SK-N-MC (cell line): ENCODE measurements around the gene IQCN.

Experiments
- DNase-seq: peaks from one replicate; pipeline ENCODE4 v3.0.0-alpha.2; 2011; ENCODE audit warnings: low read depth, low spot score
- H3K27ac ChIP-seq: fragments of 200-600 bp; sonication (generic); 2 replicates; pipeline ENCODE4 v1.5.1; 2016; ENCODE audit warnings: mixed run types
- H3K36me3 ChIP-seq: fragments of 200-600 bp; sonication (generic); 2 replicates; pipeline ENCODE4 v1.6.1; 2017; ENCODE audit warnings: antibody characterized with exemption, low read length, mixed read lengths; ENCODE audit not compliant: insufficient read depth
- H3K4me3 ChIP-seq: fragments of 200-600 bp; sonication (generic); 2 replicates; pipeline ENCODE4 v1.5.1; 2016
- H3K9ac ChIP-seq: fragments of 200-600 bp; sonication (generic); 2 replicates; pipeline ENCODE4 v1.8.0; 2017; ENCODE audit warnings: mixed run types, mixed read lengths; ENCODE audit not compliant: insufficient read length
- H3K9me3 ChIP-seq: fragments of 200-600 bp; sonication (generic); 2 replicates; pipeline ENCODE4 v1.6.1; 2017; ENCODE audit warnings: low read depth, mild to moderate bottlenecking, antibody characterized with exemption, low read length, moderate library complexity, mixed read lengths
- EZH2 ChIP-seq: fragments of 200-600 bp; sonication (generic); IDR thresholded peaks from one replicate; pipeline ENCODE4 v1.6.1; 2017; ENCODE audit warnings: antibody characterized with exemption
- FOXP2 ChIP-seq: optimal IDR thresholded peaks from 2 replicates; pipeline ENCODE3; 2011; ENCODE audit warnings: mild to moderate bottlenecking, moderate library complexity; ENCODE audit not compliant: insufficient read depth; ENCODE audit errors: extremely low read length, control extremely low read depth
- POLR2AphosphoS5 ChIP-seq: IDR thresholded peaks from 2 replicates; pipeline ENCODE4 v1.6.1; 2012; ENCODE audit warnings: mild to moderate bottlenecking, low read depth, low read length, borderline replicate concordance

Gene IQCN

GRCh38 chr19:18274219-18274780 lies at the start of gene IQCN:
Gene IQCN, minus strand, starts transcription at chr19:18274452. Its CDS starts 4,974 bp downstream, at chr19:18269478.
- TF ChIP-seq FOXP2 (no peak), EZH2 (no peak), POLR2AphosphoS5 (no peak)
- DNase-seq = no peak
- Histone ChIP-seq H3K9me3 (no peaks in the 10 kb centered on the region), H3K4me3 (no peak within 1 kb of the TSS), H3K27ac (no peak within 1 kb of the TSS), H3K9ac (no peak within 1 kb of the TSS), H3K36me3 (peaks cover 11% of the 10 kb centered on the region)

- Histone ChIP-seq H3K36me3 (no peaks in the 10 kb centered on the region; the same call in 1 of the 2 replicates), H3K9me3 (no peaks in the 10 kb centered on the region), H3K9ac (peak within 1 kb of the TSS; percentile 99), H3K4me3 (peak within 1 kb of the TSS; percentile 98), H3K27ac (peak within 1 kb of the TSS; percentile 94)
- DNase-seq = peak; percentile 83
- peak; percentile 87 for TF ChIP-seq POLR2AphosphoS5
- TF ChIP-seq FOXP2 = no peak
- no peak for TF ChIP-seq EZH2
These were observed 48.7 kb upstream of the IQCN start, which contains the start of gene LSM4 for GRCh38 chr19:18322759-18323460. Gene LSM4, minus strand, starts transcription at chr19:18323076. Its CDS starts 56 bp downstream, at chr19:18323020.

- H3K27ac ChIP-seq = peak overlapping the region; percentile 87
- peak overlapping the region; percentile 99 for H3K9ac ChIP-seq
- TF ChIP-seq POLR2AphosphoS5 (0 out of 2 replicates have a peak, but pooled peaks have one; percentile 9), FOXP2 (no peak), EZH2 (no peak)
- DNase-seq = no peak
- peak overlapping the region; percentile 98 for H3K4me3 ChIP-seq
- H3K36me3 ChIP-seq = no peaks in the 10 kb centered on the region; the same call in 1 of the 2 replicates
- H3K9me3 ChIP-seq = no peaks in the 10 kb centered on the region
These were observed 48.1 kb upstream of the IQCN start for GRCh38 chr19:18322318-18322758.

- TF ChIP-seq EZH2 = no peak
- no peak for TF ChIP-seq FOXP2
- DNase-seq = no peak
- Histone ChIP-seq H3K36me3 (no peaks in the 10 kb centered on the region; the same call in 1 of the 2 replicates), H3K27ac (peak overlapping the region; percentile 87; the same call in 1 of the 2 replicates), H3K9me3 (no peaks in the 10 kb centered on the region), H3K4me3 (peak overlapping the region; percentile 98), H3K9ac (peak overlapping the region; percentile 99)
These were observed 47.5 kb upstream of the IQCN start for GRCh38 chr19:18321734-18322102.

- Histone ChIP-seq H3K9me3 (no peaks in the 10 kb centered on the region), H3K4me3 (peak overlapping the region; percentile 98), H3K9ac (peak overlapping the region; percentile 99), H3K36me3 (no peaks in the 10 kb centered on the region; the same call in 1 of the 2 replicates), H3K27ac (peak overlapping the region; percentile 87)
- DNase-seq = no peak
- TF ChIP-seq POLR2AphosphoS5 (no peak), EZH2 (no peak), FOXP2 (no peak)
These were observed 46.8 kb upstream of the IQCN start for GRCh38 chr19:18320865-18321733.

GRCh38 chr19:18319591-18320135 lies 45.4 kb upstream of the IQCN start:
- H3K36me3 ChIP-seq = peaks cover 6% of the 10 kb centered on the region; the same call in 1 of the 2 replicates
- no peak overlapping the region for H3K27ac ChIP-seq
- H3K4me3 ChIP-seq = no peak overlapping the region

GRCh38 chr19:18317961-18318800 lies 43.9 kb upstream of the IQCN start:
- Histone ChIP-seq H3K9ac (peak overlapping the region; percentile 59), H3K9me3 (no peaks in the 10 kb centered on the region), H3K36me3 (peaks cover 17% of the 10 kb centered on the region; the same call in 1 of the 2 replicates), H3K4me3 (peak overlapping the region; percentile 39), H3K27ac (peak overlapping the region; percentile 89)
- DNase-seq = no peak
- TF ChIP-seq EZH2 = no peak
- TF ChIP-seq POLR2AphosphoS5 = peak; percentile 22; the same call in 1 of the 2 replicates
- TF ChIP-seq FOXP2 = no peak

More at GRCh38 chr19:18319591-18320135, 45.4 kb upstream of the IQCN start:
- Histone ChIP-seq H3K9ac (no peak overlapping the region), H3K9me3 (no peaks in the 10 kb centered on the region)
- DNase-seq = no peak
- no peak for TF ChIP-seq FOXP2
- no peak; the same call in 1 of the 2 replicates for TF ChIP-seq POLR2AphosphoS5
